Activated T-cell treated with anti-CD3 and anti-CD28 coated beads for 48 hours (primary cell): ENCODE measurements around the gene GATD1.
A peak's percentile ranks its signal among the peaks of the same experiment; 100 is the strongest.

ENCODE experiments used
- DNase-seq: peaks from one replicate; pipeline ENCODE4 v3.0.0-alpha.2; 2020; ENCODE audit warnings: low read depth

GATD1 gene

DNA sequence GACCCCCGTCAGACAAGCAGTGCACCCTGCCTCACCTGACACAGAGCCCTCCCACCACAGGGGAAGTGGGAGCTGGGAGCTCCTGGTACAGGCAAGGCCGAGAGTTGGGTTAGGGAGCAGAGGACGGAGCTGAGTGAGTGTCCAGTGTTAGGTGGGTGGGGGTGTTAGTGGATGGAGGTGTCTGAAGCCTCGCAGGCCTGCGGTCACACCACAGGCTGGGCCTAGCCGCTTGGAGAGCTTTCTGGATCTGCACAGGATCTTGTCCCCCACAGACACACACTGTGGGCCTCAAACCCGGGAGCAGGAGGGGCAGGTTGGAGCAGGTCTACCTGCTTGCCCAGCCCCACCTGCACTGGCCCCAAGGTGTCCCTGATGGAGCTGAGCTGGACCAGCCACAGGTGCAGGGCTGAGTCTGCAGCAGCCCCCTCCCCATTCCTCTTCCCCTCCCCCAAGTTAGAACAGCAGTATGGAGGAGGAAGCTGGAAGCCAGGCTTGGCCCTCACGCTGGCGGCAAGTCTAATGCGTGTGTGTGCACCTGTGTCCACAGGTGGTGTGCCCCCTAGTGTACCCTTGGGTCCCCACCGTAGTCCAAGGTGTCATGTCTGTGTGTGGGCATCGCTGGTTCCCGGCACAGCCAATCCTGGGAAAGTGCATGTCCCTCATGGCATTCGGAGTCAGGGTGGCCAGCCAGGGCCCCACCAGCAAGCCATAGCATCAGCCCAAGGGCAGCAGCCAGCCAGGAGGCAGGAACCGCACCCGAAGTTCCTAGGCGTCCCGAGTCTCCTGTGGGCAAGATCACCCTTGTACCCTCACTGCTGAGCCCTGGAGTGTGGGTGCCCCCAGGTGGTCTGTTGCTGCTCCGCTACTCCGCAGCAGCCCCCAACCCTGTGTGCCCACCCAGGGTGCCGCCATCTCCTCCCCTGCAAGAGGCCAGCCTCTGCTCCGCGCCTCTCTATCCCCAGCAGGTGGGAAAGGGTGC, 2.0 kb upstream of the GATD1 start:
- DNase-seq = no peak

DNA sequence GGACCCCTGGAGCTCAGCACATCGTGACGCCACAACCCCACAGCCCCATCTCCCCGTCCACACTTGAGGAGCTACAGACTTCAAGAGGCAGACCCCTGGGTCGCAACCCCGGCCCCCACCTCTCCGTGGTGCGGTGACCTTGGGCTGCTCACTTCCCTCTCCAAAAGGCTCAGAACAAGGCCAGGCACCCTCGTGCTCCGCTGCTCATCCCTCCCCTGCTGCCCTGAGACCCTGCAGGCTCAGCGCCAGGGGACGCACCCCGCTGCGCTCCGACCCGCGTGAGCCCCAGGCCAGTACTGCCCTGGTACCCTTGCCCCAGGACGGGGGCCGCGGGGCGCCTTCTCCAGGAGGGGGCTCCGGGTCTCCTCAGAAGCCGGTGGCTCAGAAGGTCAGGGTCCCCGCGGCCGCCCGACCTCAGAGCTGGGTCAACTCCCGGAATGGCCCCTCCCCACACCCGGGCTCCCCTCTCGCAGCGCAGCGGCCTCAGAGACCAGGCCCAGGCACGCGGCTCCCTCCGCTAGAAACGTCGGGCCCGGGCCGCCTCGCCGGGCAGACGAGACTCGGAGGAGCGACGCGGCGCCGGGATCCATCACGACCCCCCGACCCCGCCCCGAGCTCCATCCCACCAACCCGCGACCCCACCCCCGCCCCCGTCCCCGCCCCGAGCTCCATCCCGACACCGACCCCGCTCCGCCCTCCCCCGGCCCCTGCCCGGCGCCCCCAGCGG, 563 bp downstream of the GATD1 start:
- DNase-seq = no peak

- no peak for DNase-seq
These were observed 1.1 kb downstream of the GATD1 start for GRCh38 chr11:776263-776560.

GRCh38 chr11:774873-775592, 2.3 kb downstream of the GATD1 start:
- DNase-seq = no peak

GRCh38 chr11:773830-774229, 3.5 kb downstream of the GATD1 start:
- DNase-seq = no peak

GRCh38 chr11:773425-773824, 3.9 kb downstream of the GATD1 start:
- DNase-seq = no peak

DNA sequence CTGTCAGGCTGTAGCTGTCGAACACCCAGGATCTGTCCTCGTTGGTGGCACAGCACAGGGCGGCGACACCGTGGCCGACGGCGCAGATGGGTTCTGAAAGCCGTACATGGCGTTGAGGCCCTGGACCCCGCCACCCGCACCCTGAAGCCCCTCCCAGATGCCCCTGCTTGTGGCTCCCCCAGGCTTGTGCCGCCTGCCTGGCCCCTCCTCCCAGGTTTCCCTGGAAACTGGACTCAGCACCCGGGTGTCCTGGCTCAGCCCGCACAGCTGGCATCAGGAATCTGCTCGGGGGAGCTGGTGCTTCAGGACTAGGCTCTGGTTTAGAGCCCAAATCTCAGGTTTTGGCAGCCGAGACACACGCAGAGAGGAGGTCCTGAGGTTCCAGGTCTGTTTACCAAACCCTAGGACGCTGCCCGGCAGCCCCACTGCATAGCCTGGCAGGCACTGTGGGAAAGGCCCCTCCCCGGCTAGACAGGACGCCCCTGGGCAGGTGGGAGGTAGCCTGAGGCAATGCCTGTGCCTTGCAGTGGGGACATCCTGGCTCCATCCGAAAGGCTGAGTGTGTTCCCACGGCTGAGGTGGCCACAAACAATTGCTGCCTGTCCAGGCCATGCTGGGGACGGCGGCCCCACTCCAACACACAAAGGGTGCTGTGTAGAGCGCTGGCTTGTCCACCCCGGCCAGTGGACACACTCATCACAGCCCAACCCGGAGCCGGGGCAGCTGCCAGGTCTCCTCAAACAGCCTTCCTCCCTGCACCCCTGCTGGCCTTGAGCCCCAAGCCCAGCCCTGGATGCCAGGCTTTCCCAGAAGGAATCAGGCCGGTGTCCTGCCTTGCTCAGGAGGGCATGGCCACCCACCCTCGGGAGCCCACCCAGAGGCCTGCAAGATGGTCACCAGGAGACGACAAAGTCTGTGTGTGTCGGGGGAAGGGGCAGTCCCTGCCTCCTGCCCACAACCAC, 4.6 kb downstream of the GATD1 start:
- no peak for DNase-seq

DNA sequence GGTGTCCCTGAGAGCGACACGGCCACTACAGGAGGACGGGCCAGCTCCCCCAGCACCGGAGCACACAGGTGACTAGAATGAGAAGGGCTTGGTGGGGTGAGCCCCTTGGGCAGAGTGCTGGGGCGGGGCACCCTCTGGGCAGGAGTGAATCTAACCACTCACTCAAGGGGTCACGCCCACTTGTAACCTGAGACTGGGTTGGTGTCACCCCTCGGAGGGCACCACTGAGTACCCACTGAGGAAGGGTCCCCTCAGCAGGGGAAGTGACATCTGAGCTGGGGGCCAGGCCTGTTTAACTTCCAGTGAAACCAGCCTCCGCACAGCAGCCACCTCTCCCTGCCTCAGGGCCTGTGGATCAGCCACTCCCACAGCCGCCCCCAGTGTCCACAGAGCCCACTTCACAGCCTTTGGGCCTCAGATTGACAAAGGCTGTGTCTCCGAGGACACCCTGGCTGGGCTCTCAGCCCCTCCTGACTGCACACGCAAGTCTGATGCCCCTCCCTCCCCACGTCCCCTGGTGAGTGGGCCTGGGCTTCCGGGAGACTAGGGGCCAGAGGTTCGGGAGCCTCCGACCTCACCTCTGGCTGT, 5.6 kb downstream of the GATD1 start:
- no peak for DNase-seq

GRCh38 chr11:770642-771616, 6.4 kb downstream of the GATD1 start:
- no peak for DNase-seq

- no peak for DNase-seq
These were observed 7.2 kb downstream of the GATD1 start for GRCh38 chr11:769887-770641.

DNA sequence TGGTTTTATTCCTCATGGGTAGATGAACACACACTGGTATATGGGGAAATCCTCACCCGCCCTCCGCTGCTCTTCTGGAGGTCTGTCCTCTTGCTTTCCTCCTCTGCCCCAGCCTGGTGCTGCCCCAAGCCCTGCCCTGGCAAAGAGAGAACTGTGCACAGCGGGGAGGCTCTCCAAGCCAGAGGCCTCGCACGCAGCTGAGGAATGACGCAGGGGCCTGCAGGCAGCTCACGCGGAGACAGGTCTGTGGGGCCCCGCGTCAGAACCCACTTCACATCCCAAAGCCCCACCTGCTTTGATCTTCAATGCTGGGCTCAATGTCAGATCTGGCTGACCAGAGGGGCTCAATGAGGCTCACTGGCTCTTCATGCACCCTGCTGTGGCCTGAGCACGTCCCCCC, 10.0 kb downstream of the GATD1 start:
- no peak for DNase-seq

- no peak for DNase-seq
These were observed 10.4 kb downstream of the GATD1 start for GRCh38 chr11:766936-767210.

DNA sequence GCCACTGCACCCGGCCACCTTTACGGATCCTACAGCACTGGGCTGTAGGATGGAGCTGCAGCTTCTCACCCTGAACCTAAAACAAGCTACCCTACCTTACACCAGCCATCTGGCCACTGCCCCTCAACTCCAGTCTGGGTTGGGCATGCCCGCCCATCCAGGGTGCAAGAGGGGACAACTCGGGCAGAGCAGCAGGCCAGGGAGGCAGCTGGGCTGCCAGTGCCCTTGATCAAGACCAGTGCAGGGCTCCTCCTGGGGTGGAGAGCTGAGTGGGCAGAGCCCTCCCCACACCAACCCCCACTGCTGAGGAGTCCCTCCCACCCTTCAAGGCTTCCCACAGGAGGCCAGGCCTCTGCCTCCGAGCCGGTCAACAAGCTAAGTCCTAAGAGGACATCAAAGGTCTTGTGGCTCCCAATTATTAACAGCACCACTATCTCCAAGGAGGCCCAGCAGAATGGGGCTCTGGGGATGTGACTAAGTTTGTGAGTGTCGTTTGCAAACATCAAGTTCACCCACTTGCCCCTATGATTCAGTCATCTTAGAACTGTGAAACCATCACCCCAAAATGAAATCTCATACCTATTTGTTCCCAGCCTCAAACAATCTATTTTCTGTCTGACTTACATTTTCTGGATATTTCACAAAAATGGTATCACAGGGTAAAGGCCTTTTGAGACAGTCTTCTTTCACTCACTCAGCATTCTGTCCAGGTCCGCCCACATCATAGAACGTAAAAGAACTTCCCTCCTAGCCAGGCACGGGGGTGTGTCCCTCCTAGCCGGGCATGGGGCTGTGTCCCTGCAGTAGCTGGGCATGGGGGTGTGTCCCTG, 11.0 kb downstream of the GATD1 start:
- no peak for DNase-seq

DNA sequence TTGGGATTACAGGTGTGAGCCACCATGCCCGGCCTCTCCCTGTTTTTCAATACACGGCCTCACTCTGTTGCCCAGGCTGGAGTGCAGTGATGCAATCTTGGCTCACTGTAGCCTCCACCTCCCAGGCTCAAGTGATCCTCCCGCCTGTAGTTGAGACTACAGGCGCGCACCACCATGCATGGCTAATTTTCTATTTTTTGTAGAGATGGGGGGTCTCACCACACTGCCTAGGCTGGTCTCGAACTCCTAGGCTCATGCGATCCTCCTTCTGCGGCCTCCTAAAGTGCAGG, 11.5 kb downstream of the GATD1 start:
- no peak for DNase-seq

DNA sequence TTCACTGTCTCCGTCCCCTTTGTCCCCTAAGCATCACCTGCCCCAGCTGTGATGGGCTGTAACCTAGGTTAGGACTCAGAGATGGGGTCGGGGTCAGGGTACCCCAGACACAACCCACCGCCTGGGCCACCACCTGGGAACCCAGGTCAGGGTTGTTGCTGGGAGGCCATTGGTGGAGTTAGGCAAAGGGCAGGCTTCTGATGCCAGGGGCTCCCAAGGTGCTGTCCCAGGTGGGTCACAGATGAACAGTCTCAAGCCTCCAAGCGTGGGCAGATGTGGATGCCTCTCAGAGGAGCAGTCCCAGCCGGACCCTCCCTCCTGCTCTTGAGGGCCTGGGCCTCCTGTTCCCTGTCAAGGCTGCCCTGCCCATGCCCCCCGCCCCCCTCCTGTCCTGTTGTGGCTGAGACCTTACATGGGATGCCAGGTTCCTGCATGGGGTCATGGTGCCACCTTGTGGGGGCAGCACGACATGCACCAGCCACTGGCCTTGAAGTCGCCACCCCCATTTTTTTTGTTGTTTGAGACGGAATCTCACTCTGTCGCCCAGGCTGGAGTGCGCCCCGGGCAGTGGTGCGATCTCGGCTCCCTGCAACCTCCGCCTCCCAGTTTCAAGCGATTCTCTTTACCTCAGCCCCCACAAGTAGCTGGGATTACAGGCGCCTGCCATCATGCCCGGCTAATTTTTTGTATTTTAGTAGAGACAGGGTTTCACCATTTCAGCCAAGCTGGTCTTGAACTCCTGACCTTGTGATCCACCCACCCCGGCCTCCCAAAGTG, 12.1 kb downstream of the GATD1 start:
- DNase-seq = peak; percentile 56

GRCh38 chr11:764322-765024, 12.8 kb downstream of the GATD1 start:
- DNase-seq = no peak

GRCh38 chr11:763549-764321, 13.6 kb downstream of the GATD1 start:
- DNase-seq = no peak
